ENCODE data around the gene BRINP3. TPM values are rescaled to one million over a fixed set of nuclear protein-coding genes. Genes with fewer than 3 reads are reported as not detected.

The BRINP3 gene
- total and polyA plus RNA-seq, 2 donors (not counting 3 experiments of a cell fraction or from before 2014, with no cell fraction given) = not detected

DNA sequence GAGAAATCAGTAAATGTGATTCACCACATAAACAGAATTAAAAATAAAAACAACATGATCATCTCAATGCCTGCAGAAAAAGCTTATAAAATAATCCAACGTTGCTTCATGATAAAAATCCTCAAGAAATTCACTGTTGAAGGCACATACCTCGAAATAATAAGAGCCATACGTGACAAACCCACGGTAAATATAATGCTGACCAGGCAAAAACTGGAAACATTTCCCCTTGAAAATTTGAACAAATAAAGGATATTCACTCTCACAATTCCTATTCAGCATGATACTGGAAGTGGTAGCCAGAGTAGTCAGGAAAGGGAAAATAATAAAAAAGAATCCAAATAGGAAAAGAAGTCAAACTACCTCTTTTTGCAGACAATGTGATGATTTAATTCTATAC, 148.8 kb downstream of the BRINP3 start:
- CTCF ChIA-PET = no interaction called here
- dilution Hi-C loops (cut with MboI; ENCODE audit: extremely low pct_ligation_motif_present, low sequenced_read_pairs) = no loop called here
- Histone ChIP-seq H3K27ac (ENCODE audit: insufficient read depth, low read depth, low read length) (no peak overlapping the region), H2AFZ (ENCODE audit: low read depth, low read length) (no peak overlapping the region), H4K20me1 (replicated peaks; ENCODE audit: control insufficient read depth, extremely low read depth, insufficient read depth, low read length) (no peaks in the 10 kb centered on the region), H3K27me3 (ENCODE audit: control insufficient read depth in 2 of 2, insufficient read depth in 2 of 2, low read length in 2 of 2) (no peaks in the 10 kb centered on the region), H3K4me3 (replicated peaks in 1 of 3; ENCODE audit: insufficient read depth in 1 of 3, low read depth in 1 of 3, low read length in 3 of 3) (no peak overlapping the region), H3K9me3 (replicated peaks; ENCODE audit: control insufficient read depth, insufficient read depth, low read length) (no peaks in the 10 kb centered on the region), H3K4me2 (ENCODE audit: insufficient read depth, low read length) (no peak overlapping the region), H3K9me1 (replicated peaks; ENCODE audit: control insufficient read depth, extremely low read depth, insufficient read depth, low read length) (no peaks in the 10 kb centered on the region), H3K36me3 (ENCODE audit: control insufficient read depth in 2 of 2, extremely low read depth in 1 of 2, insufficient read depth in 2 of 2, low read length in 2 of 2) (no peaks in the 10 kb centered on the region), H3K9ac (replicated peaks; ENCODE audit: extremely low read depth, insufficient read depth, low read length) (no peak overlapping the region), H3K79me2 (ENCODE audit: control insufficient read depth, insufficient read depth, low read length) (no peaks in the 10 kb centered on the region), H3K4me1 (ENCODE audit: control insufficient read depth, extremely low read depth, insufficient read depth, low read length) (no peaks in the 10 kb centered on the region)
- intact Hi-C loops (cut with micrococcal nuclease) = no loop called here
- TF ChIP-seq FOS (IDR thresholded peaks at IDR 0.05; ENCODE audit: borderline replicate concordance, insufficient read depth, low read length) = no peak
- TF ChIP-seq POLR2AphosphoS5 (IDR thresholded peaks at IDR 0.05; ENCODE audit: insufficient read depth, low read depth, low read length) = no peak
- TF ChIP-seq MYC (IDR thresholded peaks at IDR 0.05; ENCODE audit: low read depth, low read length) = no peak
- no peak for TF ChIP-seq JUN (IDR thresholded peaks at IDR 0.05; ENCODE audit: borderline replicate concordance, insufficient read depth, insufficient read length, low read depth)
- TF ChIP-seq, protein P1, sequence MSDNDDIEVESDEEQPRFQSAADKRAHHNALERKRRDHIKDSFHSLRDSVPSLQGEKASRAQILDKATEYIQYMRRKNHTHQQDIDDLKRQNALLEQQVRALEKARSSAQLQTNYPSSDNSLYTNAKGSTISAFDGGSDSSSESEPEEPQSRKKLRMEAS (IDR thresholded peaks at IDR 0.05; ENCODE audit: insufficient read depth, insufficient read length) = no peak
- TF ChIP-seq GATA2 (IDR thresholded peaks at IDR 0.05; ENCODE audit: insufficient read depth, insufficient read length, low read depth, low read length) = no peak
- TF ChIP-seq EZH2 (IDR thresholded peaks at IDR 0.05; ENCODE audit: borderline replicate concordance, low read depth, low read length, severe bottlenecking) = no peak
- TF ChIP-seq POLR2A (IDR thresholded peaks at IDR 0.05; ENCODE audit: low read depth, low read length) = no peak
- TF ChIP-seq, protein P2, sequence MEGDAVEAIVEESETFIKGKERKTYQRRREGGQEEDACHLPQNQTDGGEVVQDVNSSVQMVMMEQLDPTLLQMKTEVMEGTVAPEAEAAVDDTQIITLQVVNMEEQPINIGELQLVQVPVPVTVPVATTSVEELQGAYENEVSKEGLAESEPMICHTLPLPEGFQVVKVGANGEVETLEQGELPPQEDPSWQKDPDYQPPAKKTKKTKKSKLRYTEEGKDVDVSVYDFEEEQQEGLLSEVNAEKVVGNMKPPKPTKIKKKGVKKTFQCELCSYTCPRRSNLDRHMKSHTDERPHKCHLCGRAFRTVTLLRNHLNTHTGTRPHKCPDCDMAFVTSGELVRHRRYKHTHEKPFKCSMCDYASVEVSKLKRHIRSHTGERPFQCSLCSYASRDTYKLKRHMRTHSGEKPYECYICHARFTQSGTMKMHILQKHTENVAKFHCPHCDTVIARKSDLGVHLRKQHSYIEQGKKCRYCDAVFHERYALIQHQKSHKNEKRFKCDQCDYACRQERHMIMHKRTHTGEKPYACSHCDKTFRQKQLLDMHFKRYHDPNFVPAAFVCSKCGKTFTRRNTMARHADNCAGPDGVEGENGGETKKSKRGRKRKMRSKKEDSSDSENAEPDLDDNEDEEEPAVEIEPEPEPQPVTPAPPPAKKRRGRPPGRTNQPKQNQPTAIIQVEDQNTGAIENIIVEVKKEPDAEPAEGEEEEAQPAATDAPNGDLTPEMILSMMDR (IDR thresholded peaks at IDR 0.05; ENCODE audit: extremely low read depth in 1 of 2, insufficient read depth in 1 of 2, low read depth in 1 of 2, low read length in 2 of 2) = no peak
- no peak for FAIRE-seq
- no peak for DNase-seq (ENCODE audit: low read depth, low spot score)
- POLR2A ChIA-PET = no interaction called here
- BruUV-seq (replicated peaks) = no TSS peak

All from endothelial cell of umbilical vein (primary cell).